ENCODE data around the gene TSPYL4.

The TSPYL4 gene

GRCh38 chr6:116208056-116208785 lies 45.7 kb downstream of the TSPYL4 start:
- H3K4me3 ChIP-seq = no peak overlapping the region
- no peaks in the 10 kb centered on the region for H3K27me3 ChIP-seq (ENCODE audit: low read depth)
- no peaks in the 10 kb centered on the region for H3K36me3 ChIP-seq (replicated peaks)
- H3K4me1 ChIP-seq = peaks cover 5% of the 10 kb centered on the region
- DNase-seq (ENCODE audit: low spot score in 2 of 2) = no peak
- no peaks in the 10 kb centered on the region for H3K9me3 ChIP-seq
- in situ Hi-C loops (cut with MboI; ENCODE audit: low sequenced_read_pairs) = no loop called here

GRCh38 chr6:116206231-116206903 lies 47.5 kb downstream of the TSPYL4 start:
- in situ Hi-C loops (cut with MboI; ENCODE audit: low sequenced_read_pairs) = no loop called here
- no peak for DNase-seq (ENCODE audit: low spot score in 2 of 2)
- H3K4me1 ChIP-seq = no peaks in the 10 kb centered on the region
- no peak overlapping the region for H3K4me3 ChIP-seq
- H3K9me3 ChIP-seq = no peaks in the 10 kb centered on the region
- no peaks in the 10 kb centered on the region for H3K27me3 ChIP-seq (ENCODE audit: low read depth)
- H3K36me3 ChIP-seq (replicated peaks) = no peaks in the 10 kb centered on the region

GRCh38 chr6:116205281-116205680 lies 48.6 kb downstream of the TSPYL4 start:
- no peaks in the 10 kb centered on the region for H3K36me3 ChIP-seq (replicated peaks)
- H3K4me3 ChIP-seq = no peak overlapping the region
- in situ Hi-C loops (cut with MboI; ENCODE audit: low sequenced_read_pairs) = no loop called here
- no peaks in the 10 kb centered on the region for H3K27me3 ChIP-seq (ENCODE audit: low read depth)
- no peak for DNase-seq (ENCODE audit: low spot score in 2 of 2)
- H3K9me3 ChIP-seq = no peaks in the 10 kb centered on the region
- H3K4me1 ChIP-seq = no peaks in the 10 kb centered on the region

GRCh38 chr6:116201538-116201937 lies 52.3 kb downstream of the TSPYL4 start:
- Histone ChIP-seq H3K9me3 (no peaks in the 10 kb centered on the region), H3K27me3 (ENCODE audit: low read depth) (no peaks in the 10 kb centered on the region), H3K36me3 (replicated peaks) (no peaks in the 10 kb centered on the region), H3K4me3 (no peak overlapping the region), H3K4me1 (no peaks in the 10 kb centered on the region)
- in situ Hi-C loops (cut with MboI; ENCODE audit: low sequenced_read_pairs) = no loop called here
- DNase-seq (ENCODE audit: low spot score in 2 of 2) = no peak

- in situ Hi-C loops (cut with MboI; ENCODE audit: low sequenced_read_pairs) = no loop called here
- no peaks in the 10 kb centered on the region for H3K27me3 ChIP-seq (ENCODE audit: low read depth)
- H3K4me3 ChIP-seq = no peak overlapping the region
- no peak for DNase-seq (ENCODE audit: low spot score in 2 of 2)
- no peaks in the 10 kb centered on the region for H3K36me3 ChIP-seq (replicated peaks)
- no peaks in the 10 kb centered on the region for H3K4me1 ChIP-seq
- H3K9me3 ChIP-seq = no peaks in the 10 kb centered on the region
Measured at GRCh38 chr6:116200619-116201249, 53.1 kb downstream of the TSPYL4 start.
